ENCODE measurements around the gene S100A16. TPM values are rescaled to one million over a fixed set of nuclear protein-coding genes. Genes with fewer than 3 reads are reported as not detected.

Gene S100A16
- total RNA-seq, 1 donor from 2014 or later: 22.1 TPM

DNA sequence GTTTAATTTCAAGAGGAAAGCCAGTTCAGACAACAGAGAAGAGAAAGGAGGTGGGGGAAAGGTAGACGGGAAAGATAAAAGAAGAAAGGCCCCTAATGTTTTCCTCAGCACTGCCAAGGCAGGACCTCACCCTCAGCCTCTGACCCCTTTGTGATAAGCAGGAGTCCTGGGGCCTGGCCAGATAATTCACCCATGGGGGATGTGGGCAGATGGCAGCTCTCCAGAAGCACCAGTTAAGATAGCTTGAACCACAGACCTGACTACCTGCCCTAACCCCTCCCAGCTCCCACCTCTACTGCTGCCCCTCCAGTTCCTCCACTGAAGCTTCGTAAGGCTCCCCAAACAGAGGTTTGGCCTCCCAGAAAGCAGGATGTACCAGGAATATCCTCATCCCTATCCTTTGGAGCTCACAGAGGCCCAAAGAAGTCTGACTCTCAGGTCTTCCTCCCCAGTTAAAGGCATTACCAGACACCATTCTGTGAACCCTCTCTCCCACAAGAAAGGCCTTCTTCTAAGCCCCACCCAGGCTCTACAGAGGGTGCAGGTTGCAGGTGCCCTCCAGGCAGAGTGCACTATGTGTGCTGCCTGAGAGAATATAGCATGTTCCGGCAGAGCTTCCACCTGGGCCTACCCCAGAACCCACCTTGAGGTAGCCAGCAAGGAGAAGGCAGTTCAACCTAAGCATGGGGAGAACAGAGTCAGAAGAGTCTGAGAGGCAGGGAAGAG lies 36.4 kb upstream of the S100A16 start:
- TF ChIP-seq, protein P1, sequence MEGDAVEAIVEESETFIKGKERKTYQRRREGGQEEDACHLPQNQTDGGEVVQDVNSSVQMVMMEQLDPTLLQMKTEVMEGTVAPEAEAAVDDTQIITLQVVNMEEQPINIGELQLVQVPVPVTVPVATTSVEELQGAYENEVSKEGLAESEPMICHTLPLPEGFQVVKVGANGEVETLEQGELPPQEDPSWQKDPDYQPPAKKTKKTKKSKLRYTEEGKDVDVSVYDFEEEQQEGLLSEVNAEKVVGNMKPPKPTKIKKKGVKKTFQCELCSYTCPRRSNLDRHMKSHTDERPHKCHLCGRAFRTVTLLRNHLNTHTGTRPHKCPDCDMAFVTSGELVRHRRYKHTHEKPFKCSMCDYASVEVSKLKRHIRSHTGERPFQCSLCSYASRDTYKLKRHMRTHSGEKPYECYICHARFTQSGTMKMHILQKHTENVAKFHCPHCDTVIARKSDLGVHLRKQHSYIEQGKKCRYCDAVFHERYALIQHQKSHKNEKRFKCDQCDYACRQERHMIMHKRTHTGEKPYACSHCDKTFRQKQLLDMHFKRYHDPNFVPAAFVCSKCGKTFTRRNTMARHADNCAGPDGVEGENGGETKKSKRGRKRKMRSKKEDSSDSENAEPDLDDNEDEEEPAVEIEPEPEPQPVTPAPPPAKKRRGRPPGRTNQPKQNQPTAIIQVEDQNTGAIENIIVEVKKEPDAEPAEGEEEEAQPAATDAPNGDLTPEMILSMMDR (IDR thresholded peaks at IDR 0.05; ENCODE audit: unreplicated experiment): no peak
- Mint-ChIP-seq H3K4me1 (no peaks in the 10 kb centered on the region), H3K27me3 (ENCODE audit: low read depth) (no peaks in the 10 kb centered on the region), H3K27ac (no peak overlapping the region), H3K9me3 (no peaks in the 10 kb centered on the region), H3K36me3 (peaks cover 18% of the 10 kb centered on the region), H3K4me3 (no peak overlapping the region)
- DNase-seq (ENCODE audit: low spot score in 2 of 2, unreplicated experiment in 2 of 2): no peak

DNA sequence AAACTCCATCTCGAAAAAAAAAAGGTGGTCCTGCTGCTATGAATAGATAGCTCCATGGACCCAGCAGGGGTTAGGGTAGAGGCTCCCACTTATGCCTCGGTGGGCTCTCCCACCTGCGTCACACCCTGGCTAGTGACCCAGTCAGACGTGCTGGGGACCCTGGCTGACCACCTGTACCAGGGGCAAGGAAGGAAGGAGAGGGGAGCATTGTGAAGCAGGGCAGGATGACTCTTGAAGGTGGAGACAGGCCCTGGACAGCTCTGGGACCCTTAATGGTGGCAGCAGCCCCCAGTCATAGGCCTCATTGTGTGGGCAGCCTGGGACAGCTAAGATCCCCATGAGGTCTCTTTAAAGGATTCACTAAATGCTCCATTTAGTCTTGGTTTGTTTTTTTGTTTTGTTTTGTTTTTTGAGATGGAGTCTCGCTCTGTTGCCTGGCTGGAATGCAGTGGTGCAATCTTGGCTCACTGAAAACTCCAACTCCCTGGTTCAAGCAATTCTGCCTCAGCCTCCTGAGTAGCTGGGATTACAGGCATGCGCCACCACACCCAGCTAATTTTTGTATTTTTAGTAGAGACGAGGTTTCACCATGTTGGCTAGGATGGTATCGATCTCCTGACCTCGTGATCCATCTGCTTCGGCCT lies 35.2 kb upstream of the S100A16 start:
- Mint-ChIP-seq H3K36me3 (peaks cover 25% of the 10 kb centered on the region), H3K4me3 (no peak overlapping the region), H3K4me1 (no peaks in the 10 kb centered on the region), H3K9me3 (no peaks in the 10 kb centered on the region), H3K27me3 (ENCODE audit: low read depth) (no peaks in the 10 kb centered on the region), H3K27ac (peak overlapping the region; percentile 73)
- TF ChIP-seq, protein P1 (IDR thresholded peaks at IDR 0.05; ENCODE audit: unreplicated experiment): no peak
- no peak for DNase-seq (ENCODE audit: low spot score in 2 of 2, unreplicated experiment in 2 of 2)

DNA sequence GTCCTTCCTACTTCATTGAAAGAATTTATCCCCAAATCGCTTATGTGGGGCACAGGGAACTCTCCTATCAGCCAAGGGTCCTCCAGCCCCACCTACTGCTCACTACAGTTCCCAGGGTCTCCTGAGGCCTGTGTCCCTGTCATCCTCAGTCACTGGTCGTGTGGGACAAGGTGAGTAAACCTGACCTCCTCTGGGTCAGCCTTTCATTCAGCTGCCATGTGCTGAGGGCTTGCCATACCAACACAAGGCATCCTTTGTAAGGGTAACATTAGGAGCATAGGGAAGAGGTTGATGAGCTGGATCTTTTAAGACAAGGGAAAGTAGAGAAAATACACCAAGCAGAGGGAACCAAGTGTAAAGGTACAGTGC lies 34.4 kb upstream of the S100A16 start:
- peak overlapping the region; percentile 87 for H3K27ac Mint-ChIP-seq
- H3K9me3 Mint-ChIP-seq: no peaks in the 10 kb centered on the region
- H3K36me3 Mint-ChIP-seq: peaks cover 28% of the 10 kb centered on the region
- DNase-seq (ENCODE audit: low spot score in 2 of 2, unreplicated experiment in 2 of 2): no peak
- no peaks in the 10 kb centered on the region for H3K4me1 Mint-ChIP-seq
- no peak overlapping the region for H3K4me3 Mint-ChIP-seq
- TF ChIP-seq, protein P1 (IDR thresholded peaks at IDR 0.05; ENCODE audit: unreplicated experiment): no peak
- no peaks in the 10 kb centered on the region for H3K27me3 Mint-ChIP-seq (ENCODE audit: low read depth)

DNA sequence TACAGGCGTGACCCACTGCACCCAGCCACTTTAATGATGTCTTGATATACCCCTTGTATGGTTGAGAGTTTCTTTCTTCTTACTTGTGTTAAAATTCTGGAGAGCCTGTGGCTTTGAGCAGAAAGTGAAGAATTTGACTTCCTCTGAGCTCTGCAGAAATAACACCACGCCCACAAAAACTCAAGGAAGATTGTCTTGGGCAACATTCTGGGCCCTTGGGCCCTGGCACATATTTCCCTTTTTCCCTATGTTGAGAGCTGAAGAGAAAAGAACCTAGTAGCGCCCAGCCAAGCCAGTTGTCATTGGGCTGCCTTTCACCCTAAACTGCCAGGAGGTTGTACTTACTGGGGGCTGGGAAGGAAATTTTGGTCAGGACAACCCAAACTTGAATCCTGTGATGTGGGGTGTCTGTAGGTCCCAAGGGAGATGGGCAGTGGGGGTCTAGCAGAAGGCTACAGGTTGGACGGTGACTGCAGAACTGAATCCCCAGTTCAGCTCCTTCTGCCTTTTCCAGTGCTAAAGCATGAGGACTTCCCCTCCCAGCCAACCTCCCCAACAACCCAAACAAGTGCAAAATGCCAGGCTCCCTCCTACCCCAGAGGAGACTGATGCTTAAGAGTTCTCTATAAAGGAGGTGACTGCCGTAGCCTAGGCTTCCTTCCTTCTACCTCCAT lies 33.9 kb upstream of the S100A16 start:
- Mint-ChIP-seq H3K27ac (peak overlapping the region; percentile 87), H3K4me3 (no peak overlapping the region), H3K9me3 (no peaks in the 10 kb centered on the region), H3K36me3 (peaks cover 31% of the 10 kb centered on the region), H3K4me1 (no peaks in the 10 kb centered on the region), H3K27me3 (ENCODE audit: low read depth) (no peaks in the 10 kb centered on the region)
- TF ChIP-seq, protein P1 (IDR thresholded peaks at IDR 0.05; ENCODE audit: unreplicated experiment): no peak
- DNase-seq (ENCODE audit: low spot score in 2 of 2, unreplicated experiment in 2 of 2): no peak

DNA sequence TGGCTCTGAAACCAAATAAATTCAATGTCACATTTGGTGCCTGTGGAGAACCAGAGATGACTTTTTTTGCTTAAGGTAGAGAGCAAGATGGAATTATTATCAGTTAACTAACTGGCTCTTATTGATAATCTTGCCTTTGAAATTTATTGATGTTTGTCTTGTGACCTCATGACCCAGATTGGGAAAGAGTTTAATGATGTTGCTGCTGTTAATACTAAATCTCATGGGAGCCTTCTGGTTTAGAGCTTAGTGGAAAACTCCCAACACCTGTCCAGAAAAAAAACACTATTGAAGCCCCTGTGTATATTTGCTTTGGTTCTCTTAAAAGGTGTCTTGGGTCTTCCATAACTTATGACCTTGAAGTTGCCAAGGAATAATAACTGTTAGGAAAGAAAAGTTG lies 30.9 kb upstream of the S100A16 start:
- no peak for DNase-seq (ENCODE audit: low spot score in 2 of 2, unreplicated experiment in 2 of 2)
- Mint-ChIP-seq H3K4me3 (no peak overlapping the region), H3K27me3 (ENCODE audit: low read depth) (no peaks in the 10 kb centered on the region), H3K27ac (peak overlapping the region; percentile 9), H3K36me3 (peaks cover 36% of the 10 kb centered on the region), H3K9me3 (no peaks in the 10 kb centered on the region), H3K4me1 (no peaks in the 10 kb centered on the region)
- TF ChIP-seq, protein P1 (IDR thresholded peaks at IDR 0.05; ENCODE audit: unreplicated experiment): no peak
